ENCODE data around the gene SGCB.
"Not testable (repeated sequence)": the region's sequence is repeated elsewhere in the genome, so short reads cannot be mapped to it uniquely, and the experiment has no call there.

The SGCB gene

GRCh38 chr4:52038103-52038912 lies at the start of gene SGCB:
TSS of gene SGCB (minus strand) at chr4:52038299. CDS start at chr4:52038259, 40 bp downstream.
- DNase-seq (ENCODE audit: low read depth in 3 of 3): peak; percentile 44 to 57 (median 51)

- DNase-seq (ENCODE audit: low read depth in 3 of 3): not testable (repeated sequence)
Observed at GRCh38 chr4:52086425-52086824, 48.3 kb upstream of the SGCB start.

- DNase-seq (ENCODE audit: low read depth in 3 of 3): no peak
Observed at GRCh38 chr4:52081216-52081615, 43.1 kb upstream of the SGCB start.

- DNase-seq (ENCODE audit: low read depth in 3 of 3): no peak
Observed at GRCh38 chr4:52079659-52080058, 41.6 kb upstream of the SGCB start.

GRCh38 chr4:52076731-52077130 lies 38.6 kb upstream of the SGCB start:
- no peak for DNase-seq (ENCODE audit: low read depth in 3 of 3)

- DNase-seq (ENCODE audit: low read depth in 3 of 3): no peak
Observed at GRCh38 chr4:52071791-52072546, 33.9 kb upstream of the SGCB start.

- DNase-seq (ENCODE audit: low read depth in 3 of 3): no peak
Observed at GRCh38 chr4:52069571-52069970, 31.5 kb upstream of the SGCB start.

GRCh38 chr4:52059372-52059771 lies 21.3 kb upstream of the SGCB start:
- DNase-seq (ENCODE audit: low read depth in 3 of 3): no peak

- DNase-seq (ENCODE audit: low read depth in 3 of 3): no peak
Observed at GRCh38 chr4:52058275-52058674, 20.2 kb upstream of the SGCB start.

GRCh38 chr4:52057196-52057595 lies 19.1 kb upstream of the SGCB start:
- no peak for DNase-seq (ENCODE audit: low read depth in 3 of 3)

- no peak for DNase-seq (ENCODE audit: low read depth in 3 of 3)
Observed at GRCh38 chr4:52054254-52054653, 16.2 kb upstream of the SGCB start.

- no peak for DNase-seq (ENCODE audit: low read depth in 3 of 3)
Observed at GRCh38 chr4:52052475-52052780, 14.3 kb upstream of the SGCB start.

- DNase-seq (ENCODE audit: low read depth in 3 of 3): no peak
Observed at GRCh38 chr4:52051615-52052474, 13.7 kb upstream of the SGCB start.

GRCh38 chr4:52051213-52051614 lies 13.1 kb upstream of the SGCB start, which contains the start of gene SPATA18:
TSS of gene SPATA18 (plus strand) at chr4:52051304. CDS start at chr4:52051705, 401 bp downstream.
- no peak for DNase-seq (ENCODE audit: low read depth in 3 of 3)

- no peak for DNase-seq (ENCODE audit: low read depth in 3 of 3)
Observed at GRCh38 chr4:52049266-52049665, 11.2 kb upstream of the SGCB start.

- DNase-seq (ENCODE audit: low read depth in 3 of 3): no peak
Observed at GRCh38 chr4:52045028-52045427, 6.9 kb upstream of the SGCB start.

GRCh38 chr4:52037689-52038102 lies 403 bp downstream of the SGCB start:
- DNase-seq (ENCODE audit: low read depth in 3 of 3): peak in 1 of 3 experiments; percentile 17

GRCh38 chr4:52036886-52037530 lies 1.1 kb downstream of the SGCB start:
- no peak for DNase-seq (ENCODE audit: low read depth in 3 of 3)

- DNase-seq (ENCODE audit: low read depth in 3 of 3): no peak
Observed at GRCh38 chr4:52035190-52035589, 2.9 kb downstream of the SGCB start.

GRCh38 chr4:52032005-52032404 lies 6.1 kb downstream of the SGCB start:
- DNase-seq (ENCODE audit: low read depth in 3 of 3): no peak

GRCh38 chr4:52028970-52029369 lies 9.1 kb downstream of the SGCB start:
- DNase-seq (ENCODE audit: low read depth in 3 of 3): no peak

Data from stimulated activated CD4-positive, alpha-beta T cell treated with anti-CD3 and anti-CD28 coated beads, TNF-alpha, amount 100 ng/mL, for 4 hours (primary cell).